Endothelial cell of umbilical vein (primary cell): ENCODE results near the gene PRKAR1B. TPM values are rescaled to one million over a fixed set of nuclear protein-coding genes. Genes with fewer than 3 reads are reported as not detected.

Experiments used
- BruUV-seq: library from RNA; stranded (reverse); fragments of 400-500 nt; replicated peaks from 2 replicates; lab custom pipeline; 2021; lab: Mats Ljungman, UMichigan
- CTCF ChIA-PET: fragments of 300-600, 350-600 bp; sonication (Branson Sonifier 250); formaldehyde crosslinking; loops from one replicate; lab custom pipeline; 2021; ENCODE audit warnings: antibody characterized with exemption, inconsistent platforms; lab: Charles Lee
- POLR2A ChIA-PET: fragments of 300-600, 350-600 bp; sonication (Branson Sonifier 250); formaldehyde crosslinking; loops from one replicate; lab custom pipeline; 2021; ENCODE audit warnings: antibody characterized with exemption, inconsistent platforms; lab: Charles Lee
- DNase-seq: peaks from one replicate; pipeline ENCODE4 v3.0.0-alpha.2; 2011; ENCODE audit warnings: low read depth, low spot score
- FAIRE-seq: peaks from 2 replicates; lab custom pipeline; 2011; peaks lifted over from hg19 to GRCh38; lab: Jason Lieb, UNC
- H2AFZ ChIP-seq: 2 replicates; pipeline ENCODE4 v1.6.0; 2012; ENCODE audit warnings: low read depth, low read length, control low read depth, inconsistent platforms
- H3K27ac ChIP-seq: 2 replicates; pipeline ENCODE4 v1.5.1; 2011; ENCODE audit warnings: low read depth, mild to moderate bottlenecking, control low read depth, low read length, moderate library complexity; ENCODE audit not compliant: insufficient read depth
- H3K27me3 ChIP-seq, 2 experiments: 2 replicates each; pipeline versions ENCODE4 v1.6.0 to v1.6.1; 2011; ENCODE audit warnings: low read length in 2 of 2, mixed read lengths in 1 of 2; ENCODE audit not compliant: control insufficient read depth in 2 of 2, insufficient read depth in 2 of 2
- H3K36me3 ChIP-seq, 2 experiments: 2 replicates in 1 of 2; 3 replicates in 1 of 2; pipeline ENCODE4 v1.5.1; 2011; ENCODE audit warnings: low read length in 2 of 2, mild to moderate bottlenecking in 1 of 2, moderate library complexity in 1 of 2; ENCODE audit not compliant: control insufficient read depth in 2 of 2, insufficient read depth in 2 of 2; ENCODE audit errors: extremely low read depth in 1 of 2
- H3K4me1 ChIP-seq: 3 replicates; pipeline ENCODE4 v1.5.1; 2011; ENCODE audit warnings: mild to moderate bottlenecking, low read length; ENCODE audit not compliant: control insufficient read depth, insufficient read depth; ENCODE audit errors: extremely low read depth
- H3K4me2 ChIP-seq: 2 replicates; pipeline ENCODE4 v1.6.1; 2011; ENCODE audit warnings: low read length, control low read depth, mixed read lengths; ENCODE audit not compliant: insufficient read depth
- H3K4me3 ChIP-seq, 3 experiments: fragments of 200-600 bp in 1 of 3; sonication (generic), shearing (Covaris generic) in 1 of 3; replicated peaks in 1 of 3; 2 replicates each; pipeline ENCODE4 v1.5.1; 2011 to 2016; ENCODE audit warnings: control low read depth in 3 of 3, low read length in 3 of 3, mild to moderate bottlenecking in 2 of 3, inconsistent platforms in 1 of 3, low read depth in 1 of 3, moderate library complexity in 1 of 3; ENCODE audit not compliant: insufficient read depth in 1 of 3
- H3K79me2 ChIP-seq: 2 replicates; pipeline ENCODE4 v1.6.0; 2012; ENCODE audit warnings: low read length, inconsistent platforms; ENCODE audit not compliant: control insufficient read depth, insufficient read depth
- H3K9ac ChIP-seq: replicated peaks from 2 replicates; pipeline ENCODE3; 2011; ENCODE audit warnings: low read length, control low read depth; ENCODE audit not compliant: insufficient read depth; ENCODE audit errors: extremely low read depth
- H3K9me1 ChIP-seq: replicated peaks from 3 replicates; pipeline ENCODE4 v1.6.0; 2011; ENCODE audit warnings: mild to moderate bottlenecking, low read length; ENCODE audit not compliant: control insufficient read depth, insufficient read depth; ENCODE audit errors: extremely low read depth
- H3K9me3 ChIP-seq: replicated peaks from 2 replicates; pipeline ENCODE4 v1.5.1; 2012; ENCODE audit warnings: low read length, inconsistent platforms; ENCODE audit not compliant: control insufficient read depth, insufficient read depth
- H4K20me1 ChIP-seq: replicated peaks from 2 replicates; pipeline ENCODE3; 2011; ENCODE audit warnings: mild to moderate bottlenecking, low read length; ENCODE audit not compliant: control insufficient read depth, insufficient read depth; ENCODE audit errors: extremely low read depth
- FOS ChIP-seq: IDR thresholded peaks from 2 replicates; pipeline ENCODE4 v1.6.1; 2011; ENCODE audit warnings: mild to moderate bottlenecking, low read length, moderate library complexity, borderline replicate concordance; ENCODE audit not compliant: insufficient read depth
- GATA2 ChIP-seq: IDR thresholded peaks from 2 replicates; pipeline ENCODE4 v1.7.0; 2011; ENCODE audit warnings: low read depth, mild to moderate bottlenecking, moderate library complexity, mixed read lengths, low read length; ENCODE audit not compliant: insufficient read length, insufficient read depth
- JUN ChIP-seq: IDR thresholded peaks from 2 replicates; pipeline ENCODE4 v1.6.1; 2011; ENCODE audit warnings: borderline replicate concordance, low read depth; ENCODE audit not compliant: insufficient read length, insufficient read depth
- MYC ChIP-seq: IDR thresholded peaks from one replicate; pipeline ENCODE4 v1.6.1; 2011; ENCODE audit warnings: mild to moderate bottlenecking, low read depth, low read length
- dilution Hi-C: fragments of 300-500 bp; cut with MboI; formaldehyde crosslinking; loops from one replicate; pipeline ENCODE4 v1.15.0; 2019; ENCODE audit warnings: low sequenced_read_pairs; ENCODE audit not compliant: extremely low pct_ligation_motif_present
- intact Hi-C: fragments of 100-400 bp; cut with micrococcal nuclease; formaldehyde crosslinking; loops from one replicate; pipeline ENCODE4 v1.10.0; 2022
- polyA plus RNA-seq, 4 experiments: library from polyadenylated mRNA; depleted of rRNA in 3 of 4; stranded (reverse) in 3 of 4; unstranded in 1 of 4; fragments of >200 nt; gene quantifications; 2 replicates each; pipeline versions ENCODE4 v1.2.1 to v1.2.3, GENCODE V29; 2011 to 2012; ENCODE audit warnings: missing spikeins in 1 of 4
- total RNA-seq: library from RNA; stranded (reverse); gene quantifications from 2 replicates; pipeline ENCODE4 v1.2.3, GENCODE V29; 2021

Gene PRKAR1B
- total and polyA plus RNA-seq, 2 donors (not counting 3 experiments of a cell fraction or from before 2014, with no cell fraction given): 15.4 to 29.2 TPM

- Histone ChIP-seq H3K9ac (no peak overlapping the region), H3K4me3 (no peak overlapping the region), H3K27me3 (no peaks in the 10 kb centered on the region), H3K4me1 (no peaks in the 10 kb centered on the region), H3K36me3 (peaks cover 2 to 11% of the 10 kb centered on the region in 2 experiments), H3K9me3 (no peaks in the 10 kb centered on the region), H3K9me1 (no peaks in the 10 kb centered on the region), H3K27ac (no peak overlapping the region), H3K4me2 (no peak overlapping the region), H4K20me1 (no peaks in the 10 kb centered on the region), H3K79me2 (peaks cover 32% of the 10 kb centered on the region), H2AFZ (no peak overlapping the region)
- no peak for DNase-seq
- TF ChIP-seq FOS: no peak
- dilution Hi-C loops (no loop called here), intact Hi-C loops (no loop called here)
- CTCF ChIA-PET: no interaction called here
- POLR2A ChIA-PET: no interaction called here
- FAIRE-seq: no peak
- no TSS peak for BruUV-seq
Measured at GRCh38 chr7:506921-507622, 220.0 kb downstream of the PRKAR1B start.

DNA sequence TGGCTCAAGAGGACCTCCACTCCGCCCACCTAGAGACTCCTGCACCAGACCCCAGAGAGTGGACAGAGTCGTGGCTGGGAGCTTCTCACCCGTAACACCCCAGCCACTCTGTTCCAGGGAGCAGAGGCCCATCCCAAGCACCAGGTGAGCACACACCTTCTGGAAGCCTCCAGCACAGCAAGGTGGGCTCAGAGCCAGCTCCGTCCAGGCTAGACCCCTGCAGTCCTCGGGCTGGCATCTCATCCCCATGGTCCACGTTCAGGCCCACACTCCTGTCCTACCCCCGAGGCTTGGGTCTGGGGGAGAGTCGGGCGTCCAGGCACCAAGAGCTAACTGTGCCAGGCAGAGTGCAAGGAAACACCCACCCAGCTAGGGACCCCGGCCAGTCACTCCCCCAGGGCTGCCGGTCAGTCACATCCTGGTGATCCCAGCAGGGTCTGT lies 220.7 kb downstream of the PRKAR1B start:
- Histone ChIP-seq H3K9me3 (no peaks in the 10 kb centered on the region), H4K20me1 (no peaks in the 10 kb centered on the region), H2AFZ (no peak overlapping the region), H3K4me3 (no peak overlapping the region), H3K4me2 (no peak overlapping the region), H3K36me3 (peaks cover 4 to 11% of the 10 kb centered on the region in 2 experiments), H3K27ac (no peak overlapping the region), H3K4me1 (no peaks in the 10 kb centered on the region), H3K27me3 (no peaks in the 10 kb centered on the region), H3K9me1 (no peaks in the 10 kb centered on the region), H3K79me2 (peaks cover 26% of the 10 kb centered on the region), H3K9ac (no peak overlapping the region)
- ChIA-PET CTCF (no interaction called here), POLR2A (no interaction called here)
- intact Hi-C loops: no loop called here
- DNase-seq: no peak
- FAIRE-seq: no peak
- dilution Hi-C loops: no loop called here
- BruUV-seq: no TSS peak
- TF ChIP-seq MYC (no peak), GATA2 (no peak), JUN (no peak)
